Inferior parietal cortex (tissue), 1 donor: Measurements from ENCODE around the gene ACSS2.

Experiments
- DNase-seq: peaks from one replicate; pipeline ENCODE4 v3.0.0-alpha.2; 2016; ENCODE audit errors: extremely low spot score

The ACSS2 gene

DNA sequence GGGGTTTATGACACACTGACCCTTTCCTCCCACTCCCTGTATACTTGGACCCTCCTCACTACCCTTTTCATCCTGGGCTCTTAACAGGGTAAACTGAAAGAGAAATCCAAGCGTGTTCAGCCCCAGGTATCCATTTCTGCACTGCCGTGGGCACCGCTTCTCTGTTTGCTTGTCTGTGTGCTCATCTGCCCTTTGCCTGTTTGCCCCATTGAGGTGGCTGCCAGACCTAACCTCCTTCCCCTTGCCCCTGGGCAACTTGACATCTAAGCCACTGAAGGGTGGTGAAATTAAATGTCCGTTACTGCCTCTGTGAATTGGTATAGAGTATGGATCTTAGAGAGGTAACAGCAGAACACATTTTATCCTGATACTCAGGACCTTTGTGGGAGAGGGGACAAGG is 38.7 kb downstream of the ACSS2 start:
- no peak for DNase-seq

GRCh38 chr20:34915749-34916455 is 39.5 kb downstream of the ACSS2 start:
- no peak for DNase-seq

DNA sequence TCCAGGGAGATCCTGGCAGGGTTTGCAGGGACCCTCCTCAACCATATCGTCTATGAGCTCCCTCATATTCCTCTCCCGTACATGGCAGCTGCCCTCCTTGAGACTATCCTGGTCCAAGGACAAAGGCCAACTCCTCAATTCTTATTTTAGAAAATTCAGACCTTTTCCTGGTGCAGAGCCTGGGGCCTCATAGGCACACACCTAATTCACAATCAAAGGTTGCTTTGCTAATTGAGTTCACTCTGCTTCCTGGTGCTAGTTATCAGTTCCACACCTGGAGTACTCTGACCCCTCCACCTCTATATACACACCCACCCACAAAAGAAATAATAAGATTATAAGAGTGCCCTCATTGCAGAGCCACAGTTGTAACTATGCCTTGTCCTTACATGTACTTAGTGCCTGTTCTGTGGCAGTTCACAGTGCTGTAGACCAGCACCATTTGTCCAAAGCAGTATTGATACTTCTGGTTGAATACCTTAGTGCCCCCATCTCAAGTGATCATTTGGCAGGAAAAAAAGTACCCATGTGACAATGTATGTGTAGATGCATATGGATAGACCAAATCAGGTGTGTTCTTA is 40.5 kb downstream of the ACSS2 start:
- DNase-seq, result no peak

- no peak for DNase-seq
These were observed 43.6 kb downstream of the ACSS2 start for GRCh38 chr20:34920055-34920454.

GRCh38 chr20:34921436-34921835 is 45.0 kb downstream of the ACSS2 start:
- DNase-seq, result no peak

DNA sequence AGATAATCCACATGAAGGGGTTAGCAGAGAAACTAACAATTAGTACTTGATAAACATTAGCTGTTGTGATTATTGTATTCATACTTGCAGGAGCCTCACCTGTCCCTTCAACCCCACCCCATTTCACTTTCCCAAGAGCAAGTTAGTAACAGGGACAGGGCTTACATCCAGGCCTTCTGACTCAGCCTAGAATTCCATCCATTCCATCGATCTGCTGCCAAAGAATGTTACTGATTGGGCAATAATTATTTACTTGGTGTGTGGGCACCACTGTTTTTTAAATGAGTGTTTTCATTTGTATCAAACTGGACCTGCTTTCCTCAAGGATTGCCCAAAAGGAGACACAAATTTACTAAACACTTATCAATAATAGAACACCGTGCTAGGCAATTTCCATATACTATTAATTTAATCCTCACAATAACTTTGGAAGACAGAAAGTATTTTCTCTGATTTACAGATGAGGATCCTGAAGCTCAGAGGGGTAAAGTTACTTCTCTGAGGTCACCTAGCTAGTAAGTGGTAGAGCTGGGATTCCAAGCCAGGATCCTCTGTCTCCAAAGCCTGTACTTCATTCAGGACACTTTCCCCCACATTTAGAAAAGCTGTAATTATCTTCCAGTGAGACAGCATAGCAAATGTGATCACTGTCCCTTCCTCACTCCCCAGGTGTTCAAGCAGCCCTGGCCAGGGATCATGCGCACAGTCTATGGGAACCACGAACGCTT is 46.4 kb downstream of the ACSS2 start:
- no peak for DNase-seq

GRCh38 chr20:34923414-34923813 is 47.0 kb downstream of the ACSS2 start:
- DNase-seq, result no peak

GRCh38 chr20:34925341-34925740 is 48.9 kb downstream of the ACSS2 start:
- no peak for DNase-seq

GRCh38 chr20:34925981-34926380 is 49.6 kb downstream of the ACSS2 start:
- DNase-seq, result no peak

DNA sequence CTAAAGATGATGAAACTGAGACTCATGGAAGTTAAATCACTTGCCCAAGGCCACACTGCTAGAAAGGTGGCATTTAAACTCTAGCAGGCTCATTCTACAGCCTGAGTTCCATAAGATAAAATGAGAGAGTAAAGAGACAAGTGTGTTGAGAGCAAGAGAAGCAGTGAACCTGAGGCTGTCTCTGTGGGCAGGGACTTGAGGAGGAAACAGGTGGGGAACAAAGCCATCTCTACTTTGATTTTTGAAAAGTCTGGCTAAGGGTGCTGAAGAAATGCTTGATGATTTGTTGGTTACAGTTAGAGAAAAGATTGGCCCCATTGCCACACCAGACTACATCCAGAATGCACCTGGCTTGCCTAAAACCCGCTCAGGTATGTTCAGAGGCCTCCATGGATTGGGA is 50.2 kb downstream of the ACSS2 start:
- DNase-seq, result no peak

GRCh38 chr20:34927736-34928135 is 51.3 kb downstream of the ACSS2 start:
- DNase-seq, result no peak

DNA sequence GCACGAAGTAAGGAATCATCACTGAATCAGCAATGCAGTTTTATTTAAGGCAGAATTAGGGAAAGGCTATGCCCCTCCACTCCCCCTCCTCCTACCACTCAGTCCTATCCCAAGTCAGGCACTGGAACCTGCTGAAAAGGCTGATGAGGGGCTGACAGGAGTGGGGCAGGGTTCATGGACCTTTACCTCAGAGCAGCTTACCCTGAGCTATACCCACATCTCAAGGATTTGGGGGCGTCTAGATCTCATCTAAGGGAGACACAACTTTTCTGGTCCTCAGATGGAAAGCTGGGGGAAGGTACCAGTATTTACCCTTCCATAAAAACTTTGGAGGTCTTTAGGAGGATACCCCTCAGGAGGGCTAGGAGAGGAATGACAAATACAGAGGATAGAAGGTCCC is 52.0 kb downstream of the ACSS2 start:
- DNase-seq, result no peak

DNA sequence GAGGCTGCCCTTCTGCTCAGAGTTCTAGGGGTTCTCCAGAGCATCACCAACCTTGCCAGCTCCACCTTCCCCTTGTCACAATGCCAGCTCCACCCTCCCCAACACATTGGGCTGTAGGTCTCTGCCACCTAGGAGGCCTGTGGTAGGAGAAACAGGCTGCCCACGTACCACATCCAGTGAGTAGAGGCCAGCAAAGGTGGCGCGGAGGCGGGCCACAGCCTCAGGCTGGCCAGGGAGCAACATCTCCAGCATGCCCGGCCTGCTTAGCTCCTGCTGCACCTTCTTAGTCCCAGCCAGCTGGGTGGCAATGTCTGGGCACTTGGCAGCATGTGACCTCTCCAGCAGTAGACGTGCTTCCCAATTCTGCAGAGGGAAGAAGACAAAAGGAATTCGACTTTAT is 55.4 kb downstream of the ACSS2 start:
- no peak for DNase-seq

DNA sequence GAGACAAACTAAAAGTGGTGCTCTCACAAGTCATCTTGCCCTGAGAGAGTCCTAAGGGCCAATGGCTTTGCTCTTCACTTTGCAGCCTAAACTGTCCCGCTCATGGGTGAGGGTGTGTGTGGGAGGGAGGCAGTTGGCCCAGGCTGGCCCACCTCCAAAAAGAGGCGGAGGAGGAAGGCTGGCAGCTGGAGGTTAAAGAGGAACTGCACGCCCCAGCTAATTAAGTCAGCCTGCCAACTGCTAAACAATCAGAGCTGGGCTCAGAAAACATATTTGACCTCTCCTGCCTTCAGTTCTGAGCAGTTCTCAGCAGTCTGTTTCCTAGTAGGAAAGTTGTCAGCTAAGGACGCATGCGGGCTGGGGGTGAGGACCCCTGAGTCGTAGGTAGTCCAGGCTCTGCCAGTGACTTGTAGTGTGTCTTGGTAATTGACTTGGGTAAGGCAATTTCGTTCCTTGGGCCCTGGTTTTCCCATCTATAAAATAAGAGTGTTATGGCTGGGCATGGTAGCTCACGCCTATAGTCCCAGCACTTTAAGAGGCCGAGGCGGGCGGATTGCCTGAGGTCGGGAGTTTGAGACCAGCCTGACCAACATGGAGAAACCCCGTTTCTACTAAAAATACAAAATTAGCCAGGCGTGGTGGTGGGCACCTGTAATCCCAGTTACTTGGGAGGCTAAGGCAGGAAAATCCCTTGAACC is 62.2 kb downstream of the ACSS2 start:
- peak; percentile 17 for DNase-seq

GRCh38 chr20:34940081-34940481 is 63.7 kb downstream of the ACSS2 start:
- no peak for DNase-seq

- DNase-seq, result no peak
These were observed 64.8 kb downstream of the ACSS2 start for GRCh38 chr20:34941226-34941625.

DNA sequence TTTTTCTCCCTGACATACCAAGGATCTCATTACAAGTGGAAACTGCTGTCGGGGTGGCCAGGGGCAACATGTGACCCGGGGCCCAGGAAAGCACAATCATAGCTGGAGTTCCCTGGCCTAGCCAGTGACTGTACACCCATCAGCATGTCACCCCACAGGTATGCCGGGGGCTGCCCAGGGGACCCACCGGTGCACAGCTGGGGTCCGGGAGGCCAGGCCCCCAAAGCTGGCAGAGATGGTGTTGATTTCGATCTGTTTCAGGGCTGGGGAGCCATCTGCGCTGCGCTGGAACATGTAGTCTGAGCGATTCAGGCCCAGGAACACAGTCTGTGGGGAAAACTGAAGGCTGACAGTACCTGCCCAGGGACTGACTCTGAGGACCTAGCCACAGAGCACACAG is 65.9 kb downstream of the ACSS2 start:
- no peak for DNase-seq

GRCh38 chr20:34943808-34944567 is 67.6 kb downstream of the ACSS2 start:
- DNase-seq, result no peak

- DNase-seq, result no peak
These were observed 69.1 kb downstream of the ACSS2 start for GRCh38 chr20:34945315-34946077.

GRCh38 chr20:34946661-34947060 is 70.2 kb downstream of the ACSS2 start:
- DNase-seq, result no peak

DNA sequence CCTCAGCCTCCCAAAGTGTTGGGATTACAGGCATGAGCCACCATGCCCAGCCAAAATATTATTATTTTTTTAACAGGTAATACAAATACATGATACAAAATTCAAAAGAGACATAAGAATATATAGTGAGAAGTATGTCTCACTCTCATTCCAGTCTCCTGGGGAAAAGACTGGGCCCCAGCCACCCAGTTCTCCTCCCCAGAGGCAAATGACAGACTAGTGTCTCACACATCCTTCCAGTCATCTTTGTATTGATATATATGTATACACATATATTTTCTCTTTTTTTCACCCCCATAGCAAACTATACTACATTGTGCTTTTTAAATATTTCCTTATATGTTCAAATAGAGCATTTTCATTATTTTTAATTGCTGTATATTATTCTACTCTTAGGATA is 70.9 kb downstream of the ACSS2 start:
- no peak for DNase-seq
